Astrocyte of the cerebellum (primary cell): ENCODE measurements around the gene CLK3.

Source experiments
- DNase-seq: peaks from one replicate; pipeline ENCODE4 v3.0.0-alpha.2; 2011; ENCODE audit warnings: low read depth
- H3K4me3 ChIP-seq: 2 replicates; pipeline ENCODE4 v1.5.1; 2011; ENCODE audit warnings: mild to moderate bottlenecking, low read depth, low read length, moderate library complexity
- CTCF ChIP-seq: IDR thresholded peaks from 2 replicates; pipeline ENCODE4 v1.5.1; 2012; ENCODE audit warnings: low read length, low read depth, moderate library complexity, mild to moderate bottlenecking; ENCODE audit errors: missing control alignments
- in situ Hi-C: cut with HindIII; loops from 2 replicates; pipeline ENCODE4 v1.10.0; 2017; ENCODE audit warnings: low sequenced_read_pairs

Gene CLK3

DNA sequence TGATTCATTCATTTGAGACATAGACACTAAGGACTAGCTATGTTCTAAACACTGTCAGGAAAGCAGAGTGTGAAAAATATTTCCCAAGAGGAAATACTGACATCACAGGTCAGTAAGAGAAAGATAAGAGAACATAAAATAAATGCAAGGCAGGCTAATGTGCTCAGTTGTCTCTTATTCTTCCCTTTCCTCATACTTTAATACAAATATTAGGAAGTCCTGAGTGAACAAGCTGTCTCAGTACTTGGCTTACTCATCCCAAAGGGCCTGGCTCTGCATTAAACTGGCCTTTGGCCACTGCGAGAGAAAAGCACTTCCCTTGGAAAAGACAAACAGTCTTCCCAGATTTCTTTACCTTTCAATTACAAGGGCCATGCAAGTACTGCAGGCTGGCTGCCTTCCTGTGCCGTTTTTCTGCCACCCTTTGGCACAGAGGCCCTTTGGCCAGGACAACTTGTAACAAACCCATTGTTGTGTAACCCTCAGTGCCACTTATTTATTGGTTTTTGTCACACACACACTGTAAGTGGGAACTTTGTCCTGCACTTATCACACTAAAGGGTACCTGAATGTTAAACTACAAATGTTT, 48.5 kb downstream of the CLK3 start:
- no peak overlapping the region for H3K4me3 ChIP-seq
- TF ChIP-seq CTCF, result no peak
- no peak for DNase-seq
- in situ Hi-C loops, result no loop called here

- in situ Hi-C loops, result no loop called here
- TF ChIP-seq CTCF, result no peak
These were observed 49.0 kb downstream of the CLK3 start for GRCh38 chr15:74664670-74665069.

GRCh38 chr15:74667975-74668374, 52.3 kb downstream of the CLK3 start:
- TF ChIP-seq CTCF, result no peak
- in situ Hi-C loops, result no loop called here
- DNase-seq, result no peak
- no peak overlapping the region for H3K4me3 ChIP-seq

More at GRCh38 chr15:74664670-74665069, 49.0 kb downstream of the CLK3 start:
- no peak for DNase-seq
- H3K4me3 ChIP-seq, result no peak overlapping the region

DNA sequence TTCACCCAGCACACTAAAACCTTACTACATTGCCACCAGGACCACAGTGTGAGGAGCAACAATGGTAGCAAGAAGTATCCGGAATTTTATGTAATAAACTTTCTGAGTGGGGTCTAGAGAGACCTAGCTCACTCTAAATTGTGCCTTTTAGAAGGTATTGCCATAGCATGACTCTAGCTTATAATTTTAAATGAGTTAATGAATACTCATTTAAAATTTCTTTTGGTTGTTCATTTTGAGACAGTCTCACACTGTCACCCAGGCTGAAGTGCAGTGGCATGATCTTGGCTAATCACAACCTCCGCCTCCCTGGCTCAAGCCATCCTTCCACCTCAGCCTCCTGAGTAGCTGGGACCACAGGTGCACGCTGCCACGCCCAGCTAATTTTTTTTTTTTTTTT, 54.0 kb downstream of the CLK3 start:
- no peak for TF ChIP-seq CTCF
- in situ Hi-C loops, result no loop called here
- DNase-seq, result no peak
- no peak overlapping the region for H3K4me3 ChIP-seq

GRCh38 chr15:74674161-74674560, 58.5 kb downstream of the CLK3 start:
- TF ChIP-seq CTCF, result no peak
- no peak for DNase-seq
- in situ Hi-C loops, result no loop called here
- no peak overlapping the region for H3K4me3 ChIP-seq

- DNase-seq, result no peak
- H3K4me3 ChIP-seq, result no peak overlapping the region
- TF ChIP-seq CTCF, result no peak
- in situ Hi-C loops, result no loop called here
These were observed 61.2 kb downstream of the CLK3 start for GRCh38 chr15:74676801-74677200.
